Peyer's patch (tissue), 4 donors: ENCODE results near the gene CDADC1. TPM values are rescaled to one million over a fixed set of nuclear protein-coding genes. Genes with fewer than 3 reads are reported as not detected.

ENCODE experiments used
- DNase-seq, 3 donors: peaks; one replicate each; pipeline ENCODE4 v3.0.0-alpha.2; 2017 to 2019
- H3K27ac ChIP-seq, 4 donors: fragments of 200-600 bp; sonication (generic); one replicate each; pipeline ENCODE4 v1.5.1; 2016 to 2019
- H3K27me3 ChIP-seq, 2 donors: fragments of 200-600 bp; sonication (generic); one replicate each; pipeline ENCODE4 v1.5.1; 2019
- H3K36me3 ChIP-seq, 3 donors: fragments of 200-600 bp; sonication (generic); one replicate each; pipeline ENCODE4 v1.5.1; 2016 to 2019
- H3K4me1 ChIP-seq, 4 donors: fragments of 200-600 bp; sonication (generic); one replicate each; pipeline ENCODE4 v1.5.1; 2016 to 2019
- H3K4me3 ChIP-seq, 4 donors: fragments of 200-600 bp; sonication (generic); 1 replicate in 3 of 4; 2 replicates in 1 of 4; pipeline ENCODE4 v1.5.1; 2016 to 2019; ENCODE audit warnings: mild to moderate bottlenecking in 1 of 4
- H3K9me3 ChIP-seq, 4 donors: fragments of 200-600 bp; sonication (generic); one replicate each; pipeline ENCODE4 v1.5.1; 2016 to 2019; ENCODE audit warnings: mild to moderate bottlenecking in 1 of 4
- CTCF ChIP-seq, 6 experiments: fragments of 450-650 bp in 4 of 6; fragments of 200-600 bp in 2 of 6; sonication (generic) in 1 of 6; IDR thresholded peaks; one replicate each; pipeline ENCODE4 v1.5.1; 2017 to 2019; ENCODE audit warnings: antibody characterized with exemption in 6 of 6, mild to moderate bottlenecking in 3 of 6, moderate library complexity in 1 of 6
- POLR2A ChIP-seq, 2 donors: fragments of 450-650 bp; IDR thresholded peaks; one replicate each; pipeline ENCODE4 v1.5.1; 2017; ENCODE audit warnings: antibody characterized with exemption in 2 of 2, mild to moderate bottlenecking in 2 of 2, moderate library complexity in 2 of 2
- total RNA-seq, 4 donors: library from RNA; depleted of rRNA; stranded (reverse); fragments of >200 nt; gene quantifications; one replicate each; pipeline ENCODE4 v1.1.0, GENCODE V29; 2016

CDADC1 gene
- total RNA-seq, 4 donors from 2014 or later, result 4.7 to 9.2 (median 7.1) TPM

DNA sequence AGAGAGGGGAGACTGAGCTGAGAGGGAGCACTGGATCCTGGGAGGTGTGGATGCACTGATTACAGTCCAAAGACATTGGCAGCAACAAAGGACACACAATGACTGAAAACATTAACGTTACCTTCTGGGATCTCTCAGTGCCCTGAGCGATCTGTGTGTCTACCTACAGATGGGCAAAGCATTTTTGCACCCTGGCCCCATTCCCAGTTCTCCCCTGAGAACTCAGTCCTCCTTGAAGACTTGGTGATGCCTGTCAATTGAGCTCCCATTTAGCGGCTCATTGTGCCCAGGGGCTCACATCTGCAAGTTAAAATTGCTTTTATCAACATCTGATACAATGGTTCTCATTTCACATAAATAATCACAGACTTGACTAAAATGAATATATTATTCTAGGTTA is 62.5 kb downstream of the CDADC1 start:
- Histone ChIP-seq H3K27ac (peak overlapping the region in 1 of 4 donors; percentile 6), H3K9me3 (no peaks in the 10 kb centered on the region), H3K36me3 (no peaks in the 10 kb centered on the region), H3K4me3 (no peak overlapping the region), H3K4me1 (peaks cover 0 to 28% (median 2%) of the 10 kb centered on the region in 4 donors), H3K27me3 (no peaks in the 10 kb centered on the region)
- no peak for DNase-seq
- TF ChIP-seq POLR2A (IDR thresholded peaks at IDR 0.05) (no peak), CTCF (IDR thresholded peaks at IDR 0.05) (no peak)

DNA sequence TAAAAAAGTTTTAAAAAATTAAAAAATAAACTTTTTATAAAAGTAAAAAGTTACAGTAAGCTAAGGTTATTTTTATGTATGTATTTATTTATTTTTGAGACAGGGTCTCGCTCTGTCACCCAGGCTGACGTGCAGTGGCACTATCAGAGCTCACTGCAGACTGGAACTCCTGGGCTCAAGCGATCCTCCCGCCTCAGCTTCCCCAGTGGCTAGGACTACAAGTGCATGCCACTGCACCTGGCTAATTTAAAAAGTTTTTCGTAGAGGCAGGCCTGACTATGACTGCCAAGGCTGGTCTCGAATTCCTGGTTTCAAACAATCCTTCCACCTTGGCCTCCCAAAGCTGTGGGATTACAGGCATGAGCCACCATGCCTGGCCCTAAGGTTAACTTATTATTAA is 64.1 kb downstream of the CDADC1 start:
- H3K27ac ChIP-seq, result no peak overlapping the region
- no peak overlapping the region for H3K4me3 ChIP-seq

GRCh38 chr13:49314344-49314882 is 66.7 kb downstream of the CDADC1 start:
- Histone ChIP-seq H3K36me3 (no peaks in the 10 kb centered on the region), H3K4me1 (peaks cover 0 to 14% (median 0%) of the 10 kb centered on the region in 4 donors), H3K27ac (peak overlapping the region; percentile 29 to 82 (median 66)), H3K9me3 (no peaks in the 10 kb centered on the region), H3K4me3 (peak overlapping the region in 1 of 4 donors; percentile 2), H3K27me3 (no peaks in the 10 kb centered on the region)
- no peak for TF ChIP-seq POLR2A (IDR thresholded peaks at IDR 0.05)
- no peak for TF ChIP-seq CTCF (IDR thresholded peaks at IDR 0.05)
- no peak for DNase-seq

More for the DNA sequence above, 64.1 kb downstream of the CDADC1 start:
- Histone ChIP-seq H3K27me3 (no peaks in the 10 kb centered on the region), H3K4me1 (peaks cover 0 to 29% (median 2%) of the 10 kb centered on the region in 4 donors), H3K36me3 (no peaks in the 10 kb centered on the region), H3K9me3 (no peaks in the 10 kb centered on the region)
- DNase-seq, result no peak
- TF ChIP-seq CTCF (IDR thresholded peaks at IDR 0.05) (no peak), POLR2A (IDR thresholded peaks at IDR 0.05) (no peak)

- no peaks in the 10 kb centered on the region for H3K27me3 ChIP-seq
- H3K36me3 ChIP-seq, result no peaks in the 10 kb centered on the region
- TF ChIP-seq POLR2A (IDR thresholded peaks at IDR 0.05) (no peak), CTCF (IDR thresholded peaks at IDR 0.05) (no peak)
- H3K9me3 ChIP-seq, result no peaks in the 10 kb centered on the region
- H3K4me3 ChIP-seq, result no peak overlapping the region
- peak overlapping the region in 2 of 4 donors; percentile 79 to 82 for H3K27ac ChIP-seq
- no peak for DNase-seq
- peaks cover 0 to 14% (median 0%) of the 10 kb centered on the region in 4 donors for H3K4me1 ChIP-seq
Measured at GRCh38 chr13:49315036-49315565, 67.4 kb downstream of the CDADC1 start.

GRCh38 chr13:49315756-49316482 is 68.2 kb downstream of the CDADC1 start:
- Histone ChIP-seq H3K4me1 (peaks cover 0 to 14% (median 0%) of the 10 kb centered on the region in 4 donors), H3K27me3 (no peaks in the 10 kb centered on the region), H3K36me3 (no peaks in the 10 kb centered on the region), H3K4me3 (no peak overlapping the region), H3K27ac (no peak overlapping the region), H3K9me3 (no peaks in the 10 kb centered on the region)
- TF ChIP-seq POLR2A (IDR thresholded peaks at IDR 0.05) (no peak), CTCF (IDR thresholded peaks at IDR 0.05) (no peak)
- DNase-seq, result no peak
